ENCODE measurements around the gene IL17REL. TPM values are rescaled to one million over a fixed set of nuclear protein-coding genes. Genes with fewer than 3 reads are reported as not detected.

The IL17REL gene
- total RNA-seq, 2 donors from 2014 or later = 0.68 TPM; not detected in 1

DNA sequence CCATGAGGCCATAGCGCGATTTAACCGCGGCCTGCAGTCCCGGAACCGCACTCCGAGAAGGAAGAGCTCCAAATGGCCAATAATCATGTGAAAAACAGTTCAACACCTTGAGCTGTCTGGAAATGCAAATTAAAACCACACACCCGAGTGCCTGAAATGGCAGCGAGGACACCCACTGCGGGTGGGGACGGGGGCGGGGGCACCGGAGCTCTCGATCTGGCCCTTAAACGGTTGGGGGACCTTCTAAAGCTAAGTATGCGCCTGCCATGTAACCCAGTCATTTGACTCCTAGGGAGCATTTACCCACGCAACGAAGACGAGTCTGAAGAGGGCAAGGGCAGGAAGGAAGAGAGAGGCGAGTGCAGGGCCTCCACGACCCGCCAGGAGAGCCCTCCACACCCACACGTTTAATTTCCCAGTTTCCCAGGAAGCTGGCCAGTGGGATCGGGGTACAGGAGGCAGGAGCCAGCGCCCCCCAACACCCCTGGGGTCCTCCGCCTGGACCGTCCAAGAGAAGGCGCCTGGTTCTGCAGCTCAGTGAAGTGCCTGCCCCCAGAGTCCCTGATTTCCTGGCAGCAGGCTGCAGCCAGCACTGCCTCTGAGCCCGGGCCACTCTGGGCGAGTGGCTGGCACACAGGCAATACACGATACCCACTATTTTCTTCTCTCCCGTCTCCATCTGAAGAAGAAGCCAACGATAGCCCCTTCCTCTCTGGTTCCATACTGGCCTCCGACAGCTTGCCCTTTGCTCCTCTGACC lies 43.8 kb upstream of the IL17REL start:
- H3K9me3 ChIP-seq = no peaks in the 10 kb centered on the region
- H3K36me3 ChIP-seq = no peaks in the 10 kb centered on the region
- 82% methylated on average over 33 of the region's 34 CpGs for WGBS
- intact Hi-C loops (cut with DNase I) = no loop called here
- H3K27ac ChIP-seq = no peak overlapping the region
- peaks cover 6% of the 10 kb centered on the region for H3K4me1 ChIP-seq (replicated peaks)
- no peak overlapping the region for H3K4me3 ChIP-seq
- DNase-seq (ENCODE audit: low spot score) = no peak
- TF ChIP-seq POLR2AphosphoS5 (IDR thresholded peaks at IDR 0.05) (no peak), POLR2A (IDR thresholded peaks at IDR 0.05) (no peak)
- TF ChIP-seq, protein P1, sequence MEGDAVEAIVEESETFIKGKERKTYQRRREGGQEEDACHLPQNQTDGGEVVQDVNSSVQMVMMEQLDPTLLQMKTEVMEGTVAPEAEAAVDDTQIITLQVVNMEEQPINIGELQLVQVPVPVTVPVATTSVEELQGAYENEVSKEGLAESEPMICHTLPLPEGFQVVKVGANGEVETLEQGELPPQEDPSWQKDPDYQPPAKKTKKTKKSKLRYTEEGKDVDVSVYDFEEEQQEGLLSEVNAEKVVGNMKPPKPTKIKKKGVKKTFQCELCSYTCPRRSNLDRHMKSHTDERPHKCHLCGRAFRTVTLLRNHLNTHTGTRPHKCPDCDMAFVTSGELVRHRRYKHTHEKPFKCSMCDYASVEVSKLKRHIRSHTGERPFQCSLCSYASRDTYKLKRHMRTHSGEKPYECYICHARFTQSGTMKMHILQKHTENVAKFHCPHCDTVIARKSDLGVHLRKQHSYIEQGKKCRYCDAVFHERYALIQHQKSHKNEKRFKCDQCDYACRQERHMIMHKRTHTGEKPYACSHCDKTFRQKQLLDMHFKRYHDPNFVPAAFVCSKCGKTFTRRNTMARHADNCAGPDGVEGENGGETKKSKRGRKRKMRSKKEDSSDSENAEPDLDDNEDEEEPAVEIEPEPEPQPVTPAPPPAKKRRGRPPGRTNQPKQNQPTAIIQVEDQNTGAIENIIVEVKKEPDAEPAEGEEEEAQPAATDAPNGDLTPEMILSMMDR (IDR thresholded peaks at IDR 0.05) = no peak
- H3K27me3 ChIP-seq (replicated peaks; ENCODE audit: insufficient read depth) = peaks cover 3% of the 10 kb centered on the region

DNA sequence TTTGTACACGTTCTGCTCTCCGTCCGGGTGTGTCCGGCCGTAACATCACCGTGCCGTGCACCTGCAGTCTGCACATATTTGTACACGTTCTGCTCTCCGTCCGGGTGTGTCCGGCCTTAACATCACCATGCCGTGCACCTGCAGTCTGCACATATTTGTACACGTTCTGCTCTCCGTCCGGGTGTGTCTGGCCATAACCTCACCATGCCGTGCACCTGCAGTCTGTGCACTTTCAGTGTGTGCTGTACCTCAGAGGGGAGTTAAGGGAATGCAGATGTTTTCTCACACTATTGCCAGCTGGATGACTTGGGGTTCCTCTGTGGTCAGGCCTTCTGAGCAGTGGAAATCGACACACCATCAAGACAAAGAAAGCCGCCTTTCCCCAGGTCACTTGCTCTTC lies 41.3 kb upstream of the IL17REL start:
- H3K4me1 ChIP-seq (replicated peaks) = peaks cover 6% of the 10 kb centered on the region
- no peak overlapping the region for H3K4me3 ChIP-seq
- intact Hi-C loops (cut with DNase I) = no loop called here
- H3K27me3 ChIP-seq (replicated peaks; ENCODE audit: insufficient read depth) = peaks cover 3% of the 10 kb centered on the region
- H3K9me3 ChIP-seq = no peaks in the 10 kb centered on the region
- H3K36me3 ChIP-seq = no peaks in the 10 kb centered on the region
- TF ChIP-seq POLR2AphosphoS5 (IDR thresholded peaks at IDR 0.05) (no peak), POLR2A (IDR thresholded peaks at IDR 0.05) (no peak)
- TF ChIP-seq, protein P1 (IDR thresholded peaks at IDR 0.05) = no peak
- no peak for DNase-seq (ENCODE audit: low spot score)
- 91% methylated on average over 18 of the region's 18 CpGs for WGBS
- H3K27ac ChIP-seq = no peak overlapping the region

DNA sequence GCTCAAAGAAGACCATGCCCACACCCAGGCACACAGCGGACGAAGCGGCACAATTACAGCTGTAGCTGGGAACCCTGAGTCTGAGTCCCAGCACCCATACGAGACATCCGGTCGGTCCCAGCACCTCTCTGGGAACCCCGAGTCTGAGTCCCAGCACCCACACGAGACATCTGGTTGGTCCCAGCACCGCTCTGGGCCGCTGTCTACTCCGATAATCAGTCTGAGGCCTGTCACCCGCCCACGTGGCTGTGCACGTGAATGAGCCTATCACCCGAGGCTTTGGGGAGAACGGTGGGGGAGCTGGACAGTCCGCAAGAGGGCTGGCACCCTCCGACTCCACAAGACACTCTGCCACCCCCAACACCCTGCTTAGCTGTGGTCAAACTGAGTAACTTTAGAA lies 39.4 kb upstream of the IL17REL start:
- H3K4me1 ChIP-seq (replicated peaks) = no peaks in the 10 kb centered on the region
- 87% methylated on average over 17 of the region's 18 CpGs for WGBS
- no peak overlapping the region for H3K27ac ChIP-seq
- DNase-seq (ENCODE audit: low spot score) = no peak
- no peak overlapping the region for H3K4me3 ChIP-seq
- H3K36me3 ChIP-seq = no peaks in the 10 kb centered on the region
- intact Hi-C loops (cut with DNase I) = no loop called here
- no peaks in the 10 kb centered on the region for H3K27me3 ChIP-seq (replicated peaks; ENCODE audit: insufficient read depth)
- TF ChIP-seq POLR2A (IDR thresholded peaks at IDR 0.05) (no peak), POLR2AphosphoS5 (IDR thresholded peaks at IDR 0.05) (no peak)
- TF ChIP-seq, protein P1 (IDR thresholded peaks at IDR 0.05) = no peak
- H3K9me3 ChIP-seq = no peaks in the 10 kb centered on the region

DNA sequence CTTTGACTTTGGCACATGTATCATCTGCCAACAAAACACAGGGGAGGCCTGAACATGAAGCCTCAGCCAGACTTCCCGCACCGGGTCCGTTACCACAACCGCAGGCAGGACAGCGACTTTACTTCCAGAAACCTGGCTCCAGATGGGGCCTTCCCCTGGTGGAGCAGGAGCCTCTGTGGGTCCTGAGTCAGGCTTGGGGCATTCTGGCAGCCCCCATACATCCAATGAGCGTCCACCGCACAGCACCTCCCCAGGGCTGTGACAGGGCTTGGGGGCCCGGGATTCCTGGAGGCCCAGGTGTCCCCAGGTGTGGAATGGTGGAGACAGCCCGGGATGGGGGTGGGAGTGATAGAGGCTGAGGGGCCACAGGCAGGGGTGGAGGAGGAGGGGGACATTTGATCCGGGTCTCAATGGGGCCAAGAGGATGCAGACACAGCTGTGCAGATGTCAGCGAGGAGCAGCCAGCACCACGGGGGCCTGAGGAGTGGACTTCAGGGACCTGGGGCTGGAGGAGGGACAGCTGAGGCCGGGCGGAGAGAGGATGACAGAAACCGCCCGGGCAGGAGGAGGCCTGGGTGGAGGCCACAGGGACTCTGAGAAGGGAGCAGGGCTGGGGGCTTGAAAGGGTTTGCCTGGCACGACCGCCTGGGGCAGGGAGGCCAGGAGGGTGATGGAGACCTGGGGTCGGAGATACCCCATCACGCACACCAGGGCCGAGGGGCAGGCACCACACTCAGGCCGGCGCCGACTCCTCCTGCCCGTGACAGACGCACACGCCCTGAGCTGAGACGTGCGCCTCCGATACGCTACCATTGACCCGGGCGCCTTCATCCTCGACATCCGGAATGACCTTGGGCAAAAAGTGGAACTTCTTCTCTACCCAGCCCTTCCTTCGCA lies 37.0 kb upstream of the IL17REL start:
- H3K4me3 ChIP-seq = no peak overlapping the region
- intact Hi-C loops (cut with DNase I) = no loop called here
- H3K27ac ChIP-seq = no peak overlapping the region
- H3K9me3 ChIP-seq = no peaks in the 10 kb centered on the region
- 89% methylated on average over 36 of the region's 36 CpGs for WGBS
- H3K36me3 ChIP-seq = no peaks in the 10 kb centered on the region
- H3K27me3 ChIP-seq (replicated peaks; ENCODE audit: insufficient read depth) = no peaks in the 10 kb centered on the region
- DNase-seq (ENCODE audit: low spot score) = no peak
- H3K4me1 ChIP-seq (replicated peaks) = no peaks in the 10 kb centered on the region
- no peak for TF ChIP-seq POLR2A (IDR thresholded peaks at IDR 0.05)
- TF ChIP-seq POLR2AphosphoS5 (IDR thresholded peaks at IDR 0.05) = no peak
- TF ChIP-seq, protein P1 (IDR thresholded peaks at IDR 0.05) = no peak
